NK-92 (cell line): ENCODE results near the gene JAG2.

ENCODE experiments used
- DNase-seq: peaks from one replicate; lab custom pipeline; 2025; ENCODE audit not compliant: unreplicated experiment; lab: John Stamatoyannopoulos, UW

The JAG2 gene

DNA sequence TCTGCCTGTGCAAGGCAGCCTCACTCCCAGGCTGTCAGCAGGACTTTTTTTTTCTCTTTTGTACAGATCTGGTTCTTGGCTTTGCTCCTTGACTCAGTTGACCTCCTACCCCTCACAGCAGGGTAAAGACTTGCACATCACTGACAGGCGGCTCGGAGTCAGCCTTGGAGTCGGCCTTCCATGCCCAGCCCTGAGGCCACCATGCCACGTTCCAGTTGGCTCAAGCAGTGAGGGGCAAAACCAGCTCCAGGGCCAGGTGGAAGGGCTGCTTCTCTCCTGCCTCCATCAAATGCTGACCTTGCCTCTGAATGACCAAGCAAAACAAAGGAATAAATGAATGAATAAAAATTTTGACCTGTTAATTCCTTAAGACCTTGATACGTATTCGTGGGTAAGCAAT, 27.6 kb downstream of the JAG2 start:
- DNase-seq: no peak

- DNase-seq: no peak
These were observed 28.0 kb downstream of the JAG2 start for GRCh38 chr14:105140581-105140980.

- DNase-seq: no peak
These were observed 28.7 kb downstream of the JAG2 start for GRCh38 chr14:105139831-105140239.

DNA sequence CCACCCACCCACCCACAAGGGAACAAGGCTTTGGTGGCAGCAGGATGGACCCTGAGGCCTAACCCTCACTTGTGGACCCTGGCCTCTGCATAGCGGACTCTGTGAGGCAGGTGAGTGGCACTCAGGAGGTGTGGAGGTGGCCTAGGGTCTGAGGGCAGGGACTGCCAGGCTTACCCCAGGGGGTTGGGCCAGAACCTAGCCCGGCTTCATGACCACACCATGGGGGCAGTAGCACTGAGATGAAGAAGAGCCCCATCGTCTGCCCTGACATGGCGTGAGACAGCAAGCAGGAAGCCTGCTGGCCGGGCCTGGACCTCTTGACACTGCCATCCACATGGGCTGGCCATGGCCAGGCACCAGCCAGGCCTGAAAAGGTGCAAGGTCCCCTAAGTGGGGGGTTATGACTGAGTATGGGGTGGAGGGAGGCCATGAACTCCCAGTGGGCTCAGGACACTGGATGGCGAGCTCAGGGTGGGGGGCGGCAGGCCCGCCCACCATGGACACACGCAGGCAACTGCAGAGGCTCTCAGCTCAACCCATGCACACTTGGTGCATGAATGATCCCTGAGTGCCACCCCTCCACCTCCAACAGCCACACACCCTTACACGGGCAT, 29.3 kb downstream of the JAG2 start:
- no peak for DNase-seq

- no peak for DNase-seq
These were observed 29.9 kb downstream of the JAG2 start for GRCh38 chr14:105138551-105139111.

DNA sequence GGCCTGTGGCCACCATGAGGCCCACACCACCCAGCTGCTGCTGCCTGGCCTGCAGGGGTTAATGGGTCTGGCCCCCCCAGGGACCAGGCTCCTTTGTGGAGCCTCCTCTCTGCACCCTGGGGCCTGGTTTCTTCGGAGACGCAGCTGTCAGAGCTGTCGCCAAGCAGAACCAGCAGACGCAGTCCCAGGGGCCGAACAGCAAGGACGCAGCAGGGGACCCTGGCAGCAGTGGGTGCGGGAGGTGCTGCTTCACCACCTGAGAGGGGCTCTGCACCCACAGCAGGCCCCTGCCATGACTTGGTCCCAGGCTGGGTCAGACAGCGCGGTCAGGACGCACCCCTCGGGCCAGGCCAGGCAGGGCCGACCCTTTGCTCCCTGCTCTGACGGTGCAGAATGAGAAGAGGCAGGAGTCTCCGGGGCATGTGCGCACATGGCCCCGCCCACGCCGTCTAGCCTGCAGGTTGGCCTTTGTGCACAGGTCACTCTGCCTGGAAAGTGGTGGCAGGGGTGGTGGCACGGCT, 30.5 kb downstream of the JAG2 start:
- no peak for DNase-seq

- DNase-seq: no peak
These were observed 31.0 kb downstream of the JAG2 start for GRCh38 chr14:105137481-105138020.

DNA sequence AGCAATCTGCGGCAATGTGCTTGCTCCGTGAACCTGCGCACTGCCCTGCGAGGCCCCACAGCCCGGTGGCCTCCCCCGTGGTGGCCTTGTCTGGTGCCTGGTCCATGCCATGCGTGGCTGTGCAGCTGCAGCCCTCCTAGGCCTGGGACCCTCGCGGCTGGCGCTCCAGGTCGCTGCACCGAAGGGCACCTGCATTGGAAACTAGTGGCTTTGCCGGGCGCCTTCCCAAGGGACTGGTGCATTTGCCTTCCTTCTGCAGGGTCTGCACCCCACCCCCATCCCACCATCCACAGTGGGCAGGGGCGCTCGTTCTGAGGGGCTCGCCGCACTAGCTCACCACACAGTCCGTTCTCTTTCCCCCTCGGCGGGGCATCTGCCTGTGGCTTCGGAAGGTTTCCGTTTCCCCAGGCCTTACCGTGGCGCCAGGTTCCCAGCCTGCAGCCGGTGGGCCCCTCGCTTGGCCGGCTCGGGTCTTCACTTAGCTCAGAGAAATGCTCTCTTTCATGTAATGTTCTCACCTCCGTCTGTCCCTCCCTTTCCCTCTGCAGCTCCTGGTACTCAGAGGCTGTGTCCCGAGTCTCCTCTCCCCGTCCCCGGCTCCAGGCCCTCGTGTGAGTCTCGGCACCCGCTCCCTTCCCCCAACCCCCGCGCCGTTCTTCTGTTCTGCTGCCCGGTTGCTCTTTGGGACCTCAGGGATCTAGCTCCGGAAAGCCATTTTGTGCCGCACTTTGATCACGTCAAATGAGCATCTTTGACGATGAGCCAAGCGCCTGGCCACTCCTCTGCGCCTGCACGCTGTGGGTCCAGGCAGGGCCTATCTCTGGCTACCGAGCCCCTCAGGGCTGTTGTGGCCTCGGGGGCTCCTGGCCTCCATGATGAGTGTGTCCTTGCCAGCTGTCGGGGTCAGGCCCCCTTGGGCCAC, 31.9 kb downstream of the JAG2 start:
- no peak for DNase-seq

- DNase-seq: no peak
These were observed 32.7 kb downstream of the JAG2 start for GRCh38 chr14:105135700-105136395.

DNA sequence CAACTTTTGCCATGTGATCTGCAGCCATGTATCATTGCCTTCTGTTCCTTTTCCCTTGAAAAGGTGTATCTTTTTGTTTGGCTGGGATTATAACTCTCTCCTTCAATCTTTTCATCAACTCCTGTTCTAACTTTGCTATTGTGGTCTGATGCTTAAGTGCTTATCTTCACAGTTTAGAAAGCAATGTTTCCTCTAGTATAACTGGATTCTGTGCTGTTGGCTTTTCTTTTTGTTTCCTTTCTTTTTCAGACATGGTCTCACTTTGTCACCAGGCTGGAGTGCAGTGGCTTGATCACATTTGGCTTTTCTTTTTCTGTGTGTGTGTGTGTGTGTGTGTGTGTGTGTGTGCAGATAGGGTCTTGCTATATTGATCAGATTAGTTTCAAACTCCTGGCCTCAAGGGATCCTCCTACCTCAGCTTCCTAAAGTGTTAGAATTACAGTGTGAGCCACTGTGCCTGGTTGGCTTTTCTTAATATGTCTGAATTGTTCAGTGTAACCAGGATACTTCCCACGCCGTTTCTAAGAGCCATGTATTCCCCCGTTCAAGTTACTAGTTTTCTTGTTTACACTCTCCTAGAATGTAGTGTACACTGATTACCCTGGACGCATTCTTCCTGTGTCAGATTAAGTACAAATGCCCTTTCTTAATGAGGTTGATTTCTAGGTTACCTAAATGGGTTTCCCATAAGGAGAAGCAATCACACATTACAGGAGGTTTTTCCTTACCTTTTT, 35.5 kb downstream of the JAG2 start:
- DNase-seq: no peak

GRCh38 chr14:105131241-105131640, 37.3 kb downstream of the JAG2 start:
- no peak for DNase-seq

DNA sequence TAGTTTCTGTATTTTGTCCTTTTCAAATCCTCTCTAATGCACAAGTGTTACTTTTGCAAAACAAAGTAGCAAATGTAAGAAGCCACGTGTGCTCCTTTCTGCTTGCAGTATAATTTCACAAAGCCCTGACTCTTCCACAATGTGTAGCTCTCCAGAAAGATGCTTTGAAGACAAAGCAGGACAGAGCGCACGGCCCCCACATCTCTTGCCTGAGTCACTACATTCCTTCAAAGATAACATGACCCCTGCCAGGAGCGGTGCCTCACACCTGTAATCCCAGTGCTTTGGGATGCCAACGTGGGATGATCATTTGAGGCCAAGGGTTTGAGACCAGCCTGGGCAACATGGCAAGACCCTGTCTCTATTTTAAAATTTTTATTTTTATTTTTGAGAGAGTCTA, 40.5 kb downstream of the JAG2 start:
- DNase-seq: no peak

DNA sequence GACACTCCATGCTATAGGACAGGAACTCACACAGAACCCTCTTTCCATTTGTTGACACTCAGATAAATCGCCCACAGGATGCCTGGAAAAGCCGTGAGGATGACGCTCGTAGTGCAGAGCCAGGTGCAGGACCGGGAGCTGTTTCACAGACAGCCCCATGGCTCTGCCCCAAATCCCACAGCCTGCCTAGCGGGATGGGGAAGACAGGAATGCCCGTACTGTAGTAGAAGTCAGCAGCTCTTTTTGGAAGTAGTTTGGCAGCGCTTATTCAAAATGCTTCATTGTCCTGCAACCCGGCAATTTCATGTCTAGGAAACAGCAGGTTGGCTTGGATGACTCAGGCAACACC, 41.6 kb downstream of the JAG2 start:
- DNase-seq: no peak

DNA sequence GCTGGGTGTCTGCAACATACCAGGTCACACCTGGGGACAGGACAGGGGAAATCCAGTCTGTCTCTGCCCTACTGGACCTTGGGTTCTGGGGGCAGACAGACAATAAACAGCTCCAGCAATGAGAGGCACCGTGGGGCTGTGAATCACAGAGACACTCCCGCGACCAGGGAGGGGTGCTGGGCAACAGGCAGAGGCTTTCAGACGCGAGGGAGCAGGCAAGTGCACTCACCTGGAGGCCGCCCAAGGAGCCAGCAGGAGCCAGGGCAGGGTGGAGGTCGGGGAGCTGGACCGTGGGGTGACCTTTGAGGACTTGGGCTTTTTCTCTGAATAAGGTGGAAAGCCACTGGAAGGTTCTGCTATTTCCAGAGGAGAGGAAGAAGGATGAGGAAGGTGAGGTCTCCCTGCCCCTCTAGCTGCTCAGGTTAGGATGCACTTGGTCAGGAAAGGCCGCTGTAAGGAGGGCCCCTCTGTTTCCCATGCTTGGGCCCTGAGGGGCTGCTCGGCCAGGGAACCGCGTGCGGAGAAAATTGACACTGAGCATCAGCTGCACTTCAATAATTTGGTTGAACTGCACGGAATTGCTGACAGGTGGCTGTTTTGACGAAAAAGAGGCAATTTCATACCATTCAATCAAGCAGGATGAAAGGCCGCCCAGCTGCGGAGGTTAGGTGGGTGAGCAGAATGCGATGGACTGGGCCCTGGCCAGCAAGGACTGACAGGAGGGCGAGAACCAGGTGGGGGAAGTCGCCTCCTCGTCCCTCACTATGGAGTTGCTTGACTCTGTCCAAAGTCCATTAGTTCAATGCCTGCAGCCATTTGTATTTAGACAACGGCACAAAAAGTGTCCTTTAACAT, 42.2 kb downstream of the JAG2 start:
- DNase-seq: no peak

DNA sequence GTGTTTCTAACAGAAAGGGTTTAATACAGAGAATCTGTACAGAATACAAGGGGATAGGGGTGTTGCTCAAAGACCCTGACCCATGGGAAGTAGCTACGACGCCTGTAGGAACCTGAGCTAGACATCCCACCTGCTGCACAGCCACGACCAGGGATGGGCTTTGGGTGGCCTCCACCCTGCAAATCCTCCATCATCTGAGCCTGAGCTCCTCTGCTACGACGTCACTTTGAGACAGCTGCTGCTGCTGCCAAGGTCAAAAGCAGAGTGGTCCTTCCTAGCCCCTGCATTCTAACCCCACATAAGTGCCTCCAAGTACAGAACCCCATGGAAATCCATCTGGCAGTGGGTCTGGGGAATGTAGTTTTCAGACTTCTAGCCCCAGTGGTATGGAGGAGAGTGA, 43.8 kb downstream of the JAG2 start:
- no peak for DNase-seq

GRCh38 chr14:105123981-105124765, 44.4 kb downstream of the JAG2 start:
- no peak for DNase-seq

DNA sequence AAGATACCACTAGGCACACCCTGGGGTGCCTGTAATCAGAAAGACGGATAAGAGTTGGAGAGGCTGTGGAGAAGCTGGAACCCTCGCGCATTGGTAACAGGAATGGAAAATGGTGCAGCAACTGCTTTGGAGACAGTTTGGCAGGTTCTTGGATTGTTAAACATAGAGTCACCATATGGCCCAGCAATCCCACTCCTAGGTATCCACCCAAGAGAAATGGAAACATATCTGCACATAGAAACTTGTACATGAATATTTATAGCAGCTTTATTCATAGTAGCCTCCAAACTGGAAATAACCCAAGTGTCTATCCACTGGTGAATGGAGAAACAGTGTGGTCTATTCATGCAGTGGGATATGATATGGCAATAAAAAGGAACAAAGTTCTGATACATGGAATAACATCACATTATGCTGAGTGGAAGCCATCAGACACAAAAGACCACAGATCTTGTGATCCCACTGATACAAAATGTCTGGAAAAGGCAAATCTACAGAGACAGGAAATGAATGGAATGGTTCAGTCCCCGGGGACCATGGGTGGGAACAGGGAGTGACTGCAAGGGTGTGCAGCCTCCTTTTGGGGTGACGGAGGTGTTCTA, 45.4 kb downstream of the JAG2 start:
- no peak for DNase-seq

- no peak for DNase-seq
These were observed 48.5 kb downstream of the JAG2 start for GRCh38 chr14:105120056-105120455.
